NOMO-1 treated with dmso at 0.1 percent for 144 hours (cell line): ENCODE data around the gene AMER3.
"Not testable (repeated sequence)": the region's sequence is repeated elsewhere in the genome, so short reads cannot be mapped to it uniquely, and the experiment has no call there.

Experiments
- DNase-seq: peaks from one replicate; lab custom pipeline; 2025; ENCODE audit not compliant: unreplicated experiment; lab: John Stamatoyannopoulos, UW

AMER3 gene

DNA sequence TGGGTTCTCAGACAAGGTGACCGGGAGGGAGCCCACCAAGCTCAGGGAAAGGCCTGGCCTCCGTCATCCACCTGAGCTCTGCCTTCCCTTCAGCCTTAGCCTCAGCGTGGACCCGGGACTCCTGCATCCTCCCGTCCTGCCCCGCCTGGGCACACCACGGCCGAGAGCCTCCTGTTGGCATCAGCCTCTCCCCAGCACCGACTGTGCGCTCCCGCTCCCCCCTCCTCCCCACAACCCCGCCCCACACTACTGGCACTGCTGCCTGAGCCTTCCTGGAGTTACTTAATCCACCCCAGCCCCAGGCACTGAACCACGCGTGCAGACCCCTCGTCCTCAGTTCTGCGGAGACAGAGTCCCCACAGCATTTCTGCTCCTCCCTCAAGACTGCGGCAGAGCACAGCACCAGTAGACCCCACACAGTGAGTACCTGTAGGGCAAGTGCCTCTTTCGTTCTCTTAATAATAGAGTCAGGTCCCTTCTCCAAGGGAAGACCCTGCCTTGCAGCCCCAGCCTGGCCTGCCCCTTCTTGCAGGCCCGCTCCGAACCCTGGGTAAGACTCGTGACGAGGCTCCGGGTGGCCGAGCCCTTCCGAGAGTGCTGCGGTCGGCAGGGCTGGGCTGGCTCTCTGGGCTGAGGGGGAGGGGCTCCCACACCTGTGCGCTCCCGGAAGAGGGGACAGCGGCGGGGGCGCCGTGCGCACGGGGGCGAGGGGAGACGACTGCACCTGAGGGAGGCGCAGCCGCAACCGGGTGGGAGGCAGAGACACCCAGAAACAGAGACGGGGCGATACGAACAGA lies at the start of gene AMER3:
Gene AMER3 (plus strand): TSS at position 285 of the 797 bp plus-strand sequence. CDS start 6,533 bp downstream, outside the sequence.
- no peak for DNase-seq

- not testable (repeated sequence) for DNase-seq
These were observed 40.5 kb upstream of the AMER3 start for GRCh38 chr2:130714795-130715194.

DNA sequence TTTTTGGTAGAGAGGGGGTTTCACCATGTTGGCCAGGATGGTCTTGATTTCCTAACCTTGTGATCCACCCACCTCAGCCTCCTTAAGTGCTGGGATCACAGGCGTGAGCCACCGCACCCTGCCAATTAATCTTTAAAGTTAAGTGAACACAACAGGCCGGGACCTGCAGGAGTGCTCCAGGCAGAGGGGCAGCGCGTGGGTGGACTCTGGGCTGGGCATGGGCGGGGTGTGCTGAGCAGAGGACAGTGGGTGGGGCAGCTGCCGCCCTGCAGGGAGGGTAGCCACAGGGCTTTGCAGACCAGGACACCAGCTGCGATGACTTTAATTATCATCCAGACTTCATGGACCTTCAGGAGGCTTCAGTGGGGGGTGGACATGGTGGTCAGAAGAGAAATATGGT lies 35.3 kb upstream of the AMER3 start:
- no peak for DNase-seq

GRCh38 chr2:130720528-130720927 lies 34.8 kb upstream of the AMER3 start:
- no peak for DNase-seq

DNA sequence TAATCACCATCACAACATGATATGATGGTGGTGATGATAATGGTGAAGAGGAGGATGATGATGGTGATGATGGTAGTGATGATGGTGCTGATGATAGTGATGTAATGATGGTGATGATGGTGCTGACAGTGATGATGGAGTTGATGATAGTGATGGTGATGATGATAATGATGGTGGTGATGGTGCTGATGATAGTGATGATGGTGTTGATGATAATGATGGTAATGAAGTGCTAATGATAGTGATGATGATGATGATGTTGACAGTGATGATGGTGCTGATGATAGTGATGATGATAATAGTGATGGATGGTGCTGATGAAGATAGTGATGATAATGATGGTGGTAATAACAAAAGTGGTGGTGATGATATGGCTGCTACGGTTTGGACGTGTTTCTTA lies 30.9 kb upstream of the AMER3 start:
- DNase-seq, result no peak

DNA sequence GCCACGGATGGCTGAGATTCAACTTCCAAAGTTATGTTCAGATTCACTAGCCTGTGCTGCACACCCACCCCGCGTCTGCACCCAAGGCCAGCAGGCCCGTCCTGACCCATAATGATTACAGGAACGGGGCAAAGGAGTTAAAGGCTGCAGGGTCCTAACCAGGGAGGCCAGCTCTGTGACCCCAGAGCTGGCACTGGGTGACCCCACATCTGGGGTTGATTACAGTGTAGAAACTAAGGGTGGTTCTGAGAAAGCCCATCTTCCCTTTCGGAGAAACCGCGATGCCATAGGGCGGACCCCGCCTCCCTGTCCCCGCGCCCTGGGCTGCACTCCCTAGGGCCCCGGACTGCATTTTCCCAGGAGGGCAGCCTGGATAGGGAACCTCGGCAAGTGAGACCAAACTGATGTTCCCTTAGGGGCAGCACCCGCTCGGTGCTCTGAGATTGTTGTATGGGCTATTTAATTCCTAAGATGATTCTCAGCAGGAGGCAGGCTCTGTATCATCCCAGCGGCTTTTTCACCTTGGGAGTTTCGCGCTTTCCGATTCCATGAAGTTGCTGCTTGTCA lies 28.6 kb upstream of the AMER3 start:
- DNase-seq, result no peak

DNA sequence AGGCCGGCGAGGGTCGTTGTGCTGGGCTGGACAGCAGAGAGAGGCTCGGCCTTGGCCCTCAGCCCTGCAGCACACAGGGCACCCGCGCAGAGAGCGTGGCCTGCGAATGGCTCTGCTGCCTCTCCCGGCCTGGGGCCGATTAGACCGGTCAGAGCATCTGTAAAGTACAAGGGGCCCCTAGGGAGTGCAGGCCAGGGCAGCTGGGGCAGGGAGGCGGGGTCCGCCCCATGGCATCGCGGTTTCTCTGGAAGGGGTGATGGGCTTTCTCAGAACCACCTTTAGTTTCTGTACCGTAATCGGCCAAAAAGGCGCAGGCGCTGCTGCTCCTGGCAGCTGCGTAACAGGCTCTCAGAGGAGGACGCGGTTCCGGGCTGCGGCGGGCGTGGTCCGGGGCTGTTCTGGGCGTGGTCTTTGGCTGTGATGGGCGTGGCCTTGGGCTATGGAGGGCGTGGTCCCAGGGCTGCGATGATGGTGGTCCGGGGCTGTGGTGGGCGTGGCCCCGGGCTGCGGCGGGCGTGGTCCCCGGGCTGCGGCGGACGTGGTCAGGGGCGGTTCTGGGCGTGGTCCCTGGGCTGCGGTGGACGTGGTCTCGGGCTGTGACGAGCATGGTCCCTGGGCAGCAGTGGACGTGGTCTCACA lies 27.9 kb upstream of the AMER3 start:
- peak; percentile 48 for DNase-seq

DNA sequence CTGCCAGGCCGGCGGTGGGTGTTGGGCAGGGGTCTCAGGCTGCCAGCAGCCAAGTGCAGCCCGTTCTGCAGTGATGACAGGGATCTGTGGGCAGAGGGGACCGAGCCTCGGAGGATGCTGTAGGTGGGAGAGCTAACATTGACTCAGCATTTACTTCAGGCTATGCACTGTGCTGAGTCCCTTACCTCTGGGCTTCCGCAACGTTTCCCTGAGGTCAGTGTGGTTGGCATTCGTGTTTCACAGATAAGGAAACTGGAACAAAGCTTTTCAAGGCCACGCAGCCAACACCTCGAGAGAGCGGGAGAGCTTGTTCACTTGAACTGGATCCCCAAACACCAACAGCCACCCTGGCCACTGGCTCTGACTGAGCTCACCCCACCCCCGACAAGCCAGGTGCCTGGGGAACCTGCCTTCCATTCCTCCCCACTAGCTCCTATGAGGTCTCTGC lies 27.3 kb upstream of the AMER3 start:
- no peak for DNase-seq

GRCh38 chr2:130728549-130729316 lies 26.6 kb upstream of the AMER3 start, which contains the start of gene GPR148:
Gene GPR148 (plus strand): TSS chr2:130729070. CDS start chr2:130729152, 82 bp downstream.
- no peak for DNase-seq

GRCh38 chr2:130729322-130730299 lies 25.7 kb upstream of the AMER3 start:
- no peak for DNase-seq

- DNase-seq, result not testable (repeated sequence)
These were observed 23.1 kb upstream of the AMER3 start for GRCh38 chr2:130732257-130732656.

DNA sequence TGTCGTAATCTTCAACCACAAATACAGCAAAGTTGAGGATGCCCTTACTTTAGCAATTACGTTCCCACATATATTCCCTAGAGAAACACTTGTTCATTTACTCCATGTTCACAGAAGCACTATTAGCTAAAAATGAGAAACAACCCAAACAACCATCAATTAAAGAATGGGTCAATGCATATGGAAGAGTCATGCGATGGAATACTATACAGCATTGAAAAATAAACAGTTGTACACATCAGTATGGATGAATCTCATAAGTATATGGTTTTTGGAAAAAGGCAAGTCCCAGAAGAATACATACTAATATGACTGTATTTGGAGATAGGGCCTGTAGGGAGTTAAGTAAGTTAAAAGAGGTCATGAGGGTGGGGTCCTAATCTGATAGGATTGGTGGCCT lies 20.1 kb upstream of the AMER3 start:
- no peak for DNase-seq

DNA sequence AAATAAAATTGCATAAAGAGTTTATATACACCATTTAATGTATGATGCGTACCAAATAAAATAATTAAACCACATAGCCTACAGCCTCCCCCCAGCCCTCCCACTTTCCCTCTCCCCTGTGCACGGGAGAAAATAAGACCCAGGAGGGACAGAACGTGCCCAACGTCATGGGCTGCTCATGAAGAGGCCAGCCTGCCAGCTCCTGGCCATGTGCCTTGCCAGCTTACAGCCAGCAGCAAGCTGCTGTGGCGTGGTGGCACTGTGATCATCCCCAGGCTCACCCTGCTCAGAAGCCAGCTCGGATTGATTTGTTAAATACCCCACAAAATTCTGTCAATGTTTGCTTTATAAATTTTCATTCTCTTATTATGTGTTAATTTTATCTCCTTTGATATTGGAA lies 18.9 kb upstream of the AMER3 start:
- DNase-seq, result no peak

GRCh38 chr2:130737592-130737991 lies 17.7 kb upstream of the AMER3 start:
- no peak for DNase-seq

DNA sequence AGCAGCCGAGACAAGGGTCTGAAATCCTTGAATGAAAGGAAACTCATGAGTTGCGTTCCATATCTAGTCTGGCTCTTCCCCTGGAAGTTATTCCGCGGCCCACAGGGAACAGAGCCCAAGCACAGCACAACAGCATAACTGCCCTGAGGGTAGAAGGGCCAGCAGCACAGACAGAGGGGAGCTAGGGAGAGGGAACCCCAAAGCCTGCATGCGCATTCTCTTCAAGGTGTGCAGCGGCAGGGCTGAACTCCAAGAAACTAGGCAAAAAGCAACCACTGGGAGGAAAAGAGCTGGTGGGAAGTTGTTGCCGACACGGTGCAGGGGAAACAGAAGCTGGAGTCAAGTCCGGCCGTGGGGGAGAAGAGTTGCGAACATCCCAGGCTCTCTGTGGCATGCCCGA lies 14.7 kb upstream of the AMER3 start:
- DNase-seq, result no peak

GRCh38 chr2:130743278-130743677 lies 12.1 kb upstream of the AMER3 start:
- no peak for DNase-seq

DNA sequence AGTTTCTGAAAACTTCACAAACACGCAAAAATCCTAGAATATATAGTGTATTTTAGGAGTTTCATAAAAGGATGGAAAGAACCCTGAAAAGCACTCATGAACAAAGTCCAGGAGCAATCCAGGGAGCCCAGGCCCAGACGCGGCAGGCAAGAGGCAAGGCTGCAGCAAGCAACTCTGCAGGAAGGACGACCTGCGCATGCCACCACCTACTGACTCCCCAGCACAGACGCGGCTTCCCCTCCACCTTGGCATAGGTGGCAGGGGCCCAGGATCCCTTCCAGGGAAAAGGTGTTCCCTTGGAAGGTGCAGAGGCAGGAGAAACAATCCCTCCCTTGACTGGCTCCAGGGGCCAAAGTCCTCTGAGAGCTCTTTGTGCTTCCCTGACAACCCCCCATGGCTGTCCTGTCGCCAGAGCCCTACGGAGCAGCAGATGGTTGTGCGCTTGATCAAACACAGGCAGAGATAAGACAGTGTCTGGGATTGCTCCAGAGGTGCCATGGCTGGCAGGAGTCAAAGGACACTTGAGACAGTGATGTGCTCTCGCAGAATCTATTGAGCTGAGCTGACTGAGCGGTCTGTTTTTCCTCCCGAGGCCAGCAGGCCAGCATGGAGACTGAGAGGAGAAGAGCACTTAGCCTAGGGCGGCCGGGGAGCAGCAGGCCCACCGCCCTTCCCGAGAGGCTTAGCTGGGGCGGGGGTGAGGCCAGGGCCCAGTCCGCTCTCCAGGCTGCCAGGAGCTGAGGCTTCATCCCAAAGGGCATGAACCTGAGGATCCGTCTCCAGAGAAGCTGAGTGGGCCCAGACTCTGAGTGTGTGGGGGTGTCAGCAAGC lies 10.8 kb upstream of the AMER3 start:
- no peak for DNase-seq

GRCh38 chr2:130749078-130749477 lies 6.3 kb upstream of the AMER3 start:
- no peak for DNase-seq

DNA sequence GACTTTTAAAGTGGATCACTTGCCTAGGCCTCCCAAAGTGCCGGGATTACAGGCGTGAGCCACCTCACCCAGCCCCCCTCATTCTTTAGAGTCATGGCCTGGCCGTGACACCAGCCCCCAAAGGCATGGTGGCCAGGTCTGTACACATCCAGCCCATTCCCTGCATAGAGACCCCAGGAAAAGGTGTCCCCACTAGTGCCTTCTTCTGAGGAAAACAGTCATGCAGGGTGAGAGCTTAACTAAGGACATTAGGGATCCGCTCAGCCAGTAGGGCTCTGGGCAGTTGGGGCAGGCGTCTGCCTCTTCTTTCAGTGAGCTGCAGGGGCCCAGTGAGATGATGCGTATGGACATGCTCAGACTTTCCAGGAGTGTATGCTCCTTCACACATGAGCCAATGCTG lies 5.7 kb upstream of the AMER3 start:
- no peak for DNase-seq
